A549 treated with Mapracorat at 1 μM for 4 hours (cell line): Measurements from ENCODE around the gene PPARD. TPM values are rescaled to one million over a fixed set of nuclear protein-coding genes. Genes with fewer than 3 reads are reported as not detected.

Source experiments
- total RNA-seq: library from RNA; stranded (reverse); fragments of 200-300 nt; extraction: Qiagen RNA extraction; gene quantifications from 5 replicates; pipeline ENCODE4 v1.2.3, GENCODE V29; 2022

The PPARD gene
- total RNA-seq: 4.6 to 6.7 TPM (median 6.0 TPM) in 5 replicates

DNA sequence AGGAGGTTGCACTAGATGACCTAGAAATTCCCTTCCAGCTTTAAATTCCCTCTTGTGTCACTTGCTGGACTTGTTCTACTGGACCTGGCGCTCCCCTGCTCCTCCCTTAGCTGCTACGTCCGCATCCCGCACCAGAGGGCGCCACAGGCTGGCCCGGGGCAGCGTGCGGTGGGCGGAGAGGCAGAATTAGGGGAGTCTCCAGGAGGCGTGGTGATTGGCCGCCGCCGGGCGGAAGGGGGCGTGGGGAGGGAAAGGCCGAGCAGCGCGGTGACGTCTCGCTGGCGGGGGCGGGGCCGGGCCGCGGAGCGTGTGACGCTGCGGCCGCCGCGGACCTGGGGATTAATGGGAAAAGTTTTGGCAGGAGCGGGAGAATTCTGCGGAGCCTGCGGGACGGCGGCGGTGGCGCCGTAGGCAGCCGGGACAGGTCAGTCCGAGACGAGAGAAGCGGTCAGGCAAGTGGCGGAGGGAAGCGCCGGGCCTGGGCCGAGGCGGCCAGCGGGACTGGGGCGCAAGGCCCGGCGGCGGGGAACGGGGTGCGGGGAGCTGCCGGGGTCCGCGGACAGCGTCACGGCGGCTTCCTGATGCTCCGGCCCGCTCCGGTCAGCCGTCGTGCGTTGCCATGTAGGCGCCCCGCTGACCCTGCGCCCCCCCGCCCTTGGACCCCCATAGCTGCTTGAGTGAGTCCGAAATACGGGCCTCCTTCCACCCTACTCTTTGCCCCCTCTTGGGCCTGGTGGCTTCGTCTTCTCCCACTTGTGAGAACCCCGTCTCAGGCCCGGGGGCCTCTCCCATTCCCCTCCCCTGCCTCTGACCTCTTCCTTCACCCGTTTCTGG, at the start of gene PPARD:
PPARD (plus strand) TSS at position 301 of the 834 bp plus-strand sequence. CDS start 68,530 bp downstream, outside the sequence.

DNA sequence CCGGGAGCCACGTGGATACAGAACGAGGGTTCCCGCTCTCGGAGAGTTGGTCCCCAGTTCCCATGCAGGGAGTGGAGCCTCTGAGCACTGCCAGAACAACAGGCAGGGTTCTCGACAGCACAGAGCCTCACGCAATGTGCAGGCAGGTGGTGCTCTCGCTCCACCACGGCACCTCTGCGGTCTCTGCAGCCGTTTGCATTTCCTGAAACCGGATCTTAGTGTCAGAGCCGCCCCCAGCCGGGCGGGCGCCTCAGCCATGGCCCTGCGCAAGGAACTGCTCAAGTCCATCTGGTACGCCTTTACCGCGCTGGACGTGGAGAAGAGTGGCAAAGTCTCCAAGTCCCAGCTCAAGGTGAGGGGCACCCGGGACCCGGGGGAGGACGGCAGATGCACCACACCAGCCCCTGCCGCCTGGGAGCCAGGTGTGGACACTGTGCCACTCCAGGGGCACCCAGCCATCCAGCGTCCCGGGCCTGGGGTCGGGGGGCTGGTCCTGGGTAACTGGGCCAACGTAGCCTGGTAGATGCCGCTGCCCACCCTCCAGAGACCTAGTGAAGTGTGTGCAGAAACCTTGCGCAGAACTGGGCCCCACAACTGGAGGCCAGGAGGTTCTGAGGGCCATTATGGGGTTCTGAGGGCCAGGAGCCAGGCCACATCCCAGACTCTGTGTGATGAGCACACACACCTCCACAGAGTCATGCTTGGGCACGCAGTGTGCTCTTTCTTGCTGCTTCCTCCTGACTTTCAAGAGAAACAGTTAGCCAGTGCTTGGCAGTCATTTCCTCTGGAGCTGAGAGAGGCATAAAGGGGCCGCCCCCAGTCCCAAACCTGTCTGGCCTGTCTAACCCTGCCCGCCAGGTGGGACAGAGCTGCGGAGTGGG, 44.5 kb upstream of the PPARD start, which contains the start of gene DEF6:
DEF6 (plus strand) TSS at position 218 of the 881 bp plus-strand sequence; CDS start at position 257, 39 bp downstream.

DNA sequence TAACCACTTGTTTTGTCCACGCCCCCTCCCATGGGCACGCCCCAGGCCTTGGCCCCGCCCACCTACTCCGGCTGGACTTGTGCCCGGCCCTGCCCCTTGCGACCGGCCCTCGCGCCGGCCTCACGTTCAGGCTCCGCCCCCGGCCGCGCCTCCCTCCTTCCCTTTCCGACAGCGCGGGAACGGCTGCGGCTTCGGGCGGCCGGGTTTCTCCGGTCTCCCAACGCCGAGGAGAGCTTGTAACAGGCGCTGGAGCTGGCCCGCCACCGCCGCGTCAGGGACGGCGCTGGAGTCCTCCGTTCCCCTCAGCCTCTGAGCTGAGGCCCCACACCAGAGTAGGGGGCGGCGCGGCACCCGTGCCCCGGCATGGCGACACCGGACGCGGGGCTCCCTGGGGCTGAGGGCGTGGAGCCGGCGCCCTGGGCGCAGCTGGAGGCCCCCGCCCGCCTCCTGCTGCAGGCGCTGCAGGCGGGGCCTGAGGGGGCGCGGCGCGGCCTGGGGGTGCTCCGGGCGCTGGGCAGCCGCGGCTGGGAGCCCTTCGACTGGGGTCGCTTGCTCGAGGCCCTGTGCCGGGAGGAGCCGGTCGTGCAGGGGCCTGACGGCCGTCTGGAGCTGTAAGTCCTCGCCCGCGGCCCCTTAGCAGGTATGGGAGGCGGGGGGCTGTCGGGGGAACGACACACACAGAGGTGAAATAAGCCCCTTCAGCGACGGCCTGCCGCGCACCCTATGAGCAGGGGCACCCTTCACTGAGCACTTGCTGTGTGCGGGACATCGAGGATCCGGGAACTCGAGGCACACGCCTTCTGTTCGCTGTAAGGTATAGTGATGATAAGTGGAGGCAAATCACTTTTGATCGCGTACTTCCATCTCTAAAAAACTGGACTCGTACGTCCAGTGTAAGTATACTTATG, 110.1 kb downstream of the PPARD start, which contains the start of gene FANCE:
FANCE (plus strand) TSS at position 156 of the 908 bp plus-strand sequence; CDS start at position 364, 208 bp downstream.

DNA sequence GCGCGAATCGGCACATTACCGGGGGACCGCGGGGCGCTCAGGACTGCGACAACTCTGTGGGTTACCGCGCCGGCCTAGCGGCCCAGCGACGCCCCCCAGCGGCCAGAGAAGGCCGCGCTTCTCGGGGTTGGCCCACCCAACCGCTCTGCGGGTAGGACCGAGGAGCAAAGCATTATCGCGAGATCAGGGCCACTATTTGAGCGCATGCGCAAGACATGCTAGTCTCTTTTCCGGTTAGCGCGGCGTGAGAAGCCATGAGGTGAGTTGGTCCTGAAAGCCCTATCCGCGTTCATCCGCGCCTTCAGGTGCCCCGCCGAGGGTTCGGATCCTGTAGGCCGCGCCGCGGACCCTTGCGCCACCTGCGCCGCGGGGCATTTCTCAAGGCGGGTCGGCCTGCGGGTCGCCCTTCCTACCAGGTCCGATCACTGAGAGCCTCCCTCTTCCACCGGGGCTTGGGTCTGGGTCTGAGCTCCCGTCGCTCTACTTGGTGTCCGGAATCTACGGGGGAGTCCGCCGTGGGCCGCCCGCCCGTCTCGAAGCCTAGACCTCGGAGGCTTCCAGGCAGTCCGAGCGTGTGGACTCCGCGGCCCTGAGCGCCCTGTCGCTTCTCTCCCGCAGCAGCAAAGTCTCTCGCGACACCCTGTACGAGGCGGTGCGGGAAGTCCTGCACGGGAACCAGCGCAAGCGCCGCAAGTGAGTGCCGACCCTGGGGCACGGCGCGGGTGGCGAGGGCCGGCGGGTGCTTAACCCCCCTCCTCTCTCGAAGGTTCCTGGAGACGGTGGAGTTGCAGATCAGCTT, 126.0 kb downstream of the PPARD start, which contains the start of gene RPL10A:
RPL10A (plus strand) TSS at position 221 of the 799 bp plus-strand sequence; CDS start at position 255, 34 bp downstream.

Other genes starting within 250 kb of the PPARD start
- not detected in 5 replicates for gene TCP11, start 201.2 kb upstream of the PPARD start, total RNA-seq
- gene SCUBE3, start 128.6 kb upstream of the PPARD start, total RNA-seq: 0.03 to 0.07 TPM (median 0.05 TPM) in 5 replicates
- gene ZNF76, start 82.8 kb upstream of the PPARD start, total RNA-seq: 7.7 to 10.6 TPM (median 9.4 TPM) in 5 replicates
- gene DEF6, start 44.7 kb upstream of the PPARD start, total RNA-seq: 0.10 to 0.19 TPM in 2 of 5 replicates, not detected in the others
- gene FANCE, start 109.8 kb downstream of the PPARD start, total RNA-seq: 3.1 to 3.8 TPM (median 3.6 TPM) in 5 replicates
- gene RPL10A, start 125.8 kb downstream of the PPARD start, total RNA-seq: 1,498 to 1,585 TPM (median 1,526 TPM) in 5 replicates
- gene TEAD3, start 154.5 kb downstream of the PPARD start, total RNA-seq: 5.6 to 7.9 TPM (median 7.4 TPM) in 5 replicates
- not detected in 5 replicates for gene TULP1, start 170.3 kb downstream of the PPARD start, total RNA-seq